HEK293 (cell line): ENCODE measurements around the gene BORCS6.
A peak's percentile ranks its signal among the peaks of the same experiment; 100 is the strongest.

ENCODE experiments used
- CTCF ChIA-PET: fragments of 350-600 bp; formaldehyde crosslinking; extraction: SDS; loops from one replicate; lab custom pipeline; 2021; ENCODE audit warnings: antibody characterized with exemption; lab: Yijun Ruan, JAX
- POLR2A ChIA-PET: fragments of 300-600 bp; formaldehyde crosslinking; extraction: SDS; loops from one replicate; lab custom pipeline; 2020; ENCODE audit warnings: antibody characterized with exemption, inconsistent platforms; lab: Yijun Ruan, JAX
- H3K27ac ChIP-seq: fragments of 200-500 bp; sonication (Bioruptor generic); 2 replicates; pipeline ENCODE4 v1.5.1; 2014; ENCODE audit warnings: low read depth, low read length, control low read depth, inconsistent platforms; ENCODE audit errors: extremely low read depth
- H3K36me3 ChIP-seq, 2 experiments: fragments of 200-500 bp in 1 of 2; sonication (Bioruptor generic) in 1 of 2; 1 replicate in 1 of 2; 2 replicates in 1 of 2; pipeline ENCODE4 v1.5.1; 2014 to 2017; ENCODE audit warnings: inconsistent platforms in 2 of 2, low read length in 2 of 2; ENCODE audit not compliant: control insufficient read depth in 2 of 2, insufficient read depth in 1 of 2
- H3K4me1 ChIP-seq: fragments of 200-500 bp; sonication (Bioruptor generic); 2 replicates; pipeline ENCODE4 v1.5.1; 2014; ENCODE audit warnings: mild to moderate bottlenecking, low read length, inconsistent platforms; ENCODE audit not compliant: control insufficient read depth, insufficient read depth
- H3K4me3 ChIP-seq: 2 replicates; pipeline ENCODE4 v1.5.1; 2011; ENCODE audit warnings: low read depth, mild to moderate bottlenecking, control low read depth, low read length, moderate library complexity
- H3K9me3 ChIP-seq: fragments of 200-500 bp; sonication (Bioruptor generic); 2 replicates; pipeline ENCODE4 v1.5.1; 2014; ENCODE audit warnings: low read depth, low read length, inconsistent platforms; ENCODE audit not compliant: control insufficient read depth, insufficient read depth
- GLIS2 ChIP-seq: fragments of 450-650 bp; formaldehyde crosslinking; IDR thresholded peaks from 2 replicates; pipeline ENCODE4 v1.5.1; 2016; ENCODE audit warnings: missing biosample characterization, missing genetic modification characterization
- MZF1 ChIP-seq: fragments of 450-650 bp; formaldehyde crosslinking; IDR thresholded peaks from 2 replicates; pipeline ENCODE4 v1.5.1; 2017; ENCODE audit warnings: missing biosample characterization, missing genetic modification characterization, borderline replicate concordance
- OVOL3 ChIP-seq: fragments of 450-650 bp; formaldehyde crosslinking; IDR thresholded peaks from 2 replicates; pipeline ENCODE4 v1.5.1; 2016; ENCODE audit warnings: missing biosample characterization, missing genetic modification characterization
- REST ChIP-seq: fragments of 450-650 bp; formaldehyde crosslinking; IDR thresholded peaks from 2 replicates; pipeline ENCODE4 v1.5.1; 2016; ENCODE audit warnings: missing biosample characterization, missing genetic modification characterization
- SCRT2 ChIP-seq: fragments of 450-650 bp; formaldehyde crosslinking; IDR thresholded peaks from 2 replicates; pipeline ENCODE4 v1.5.1; 2016; ENCODE audit warnings: missing biosample characterization, missing genetic modification characterization
- ZBTB6 ChIP-seq: fragments of 450-650 bp; formaldehyde crosslinking; IDR thresholded peaks from 2 replicates; pipeline ENCODE4 v1.5.1; 2017; ENCODE audit warnings: missing biosample characterization, missing genetic modification characterization
- ZFP3 ChIP-seq: fragments of 450-650 bp; formaldehyde crosslinking; IDR thresholded peaks from 2 replicates; pipeline ENCODE4 v1.5.1; 2016; ENCODE audit warnings: low read depth, missing biosample characterization, missing genetic modification characterization
- ZNF10 ChIP-seq: fragments of 450-650 bp; formaldehyde crosslinking; IDR thresholded peaks from 2 replicates; pipeline ENCODE4 v1.5.1; 2017; ENCODE audit warnings: missing biosample characterization, missing genetic modification characterization
- ZNF157 ChIP-seq: fragments of 450-650 bp; formaldehyde crosslinking; IDR thresholded peaks from 2 replicates; pipeline ENCODE4 v1.5.1; 2016; ENCODE audit warnings: missing biosample characterization, missing genetic modification characterization
- ZNF18 ChIP-seq: fragments of 450-650 bp; formaldehyde crosslinking; IDR thresholded peaks from 2 replicates; pipeline ENCODE4 v1.5.1; 2016; ENCODE audit warnings: missing biosample characterization, missing genetic modification characterization
- ZNF23 ChIP-seq: fragments of 450-650 bp; formaldehyde crosslinking; IDR thresholded peaks from 2 replicates; pipeline ENCODE4 v1.5.1; 2016; ENCODE audit warnings: missing biosample characterization, missing genetic modification characterization, borderline replicate concordance
- ZNF416 ChIP-seq: fragments of 450-650 bp; formaldehyde crosslinking; IDR thresholded peaks from 2 replicates; pipeline ENCODE4 v1.5.1; 2016; ENCODE audit warnings: missing biosample characterization, missing genetic modification characterization
- ZNF433 ChIP-seq: fragments of 450-650 bp; formaldehyde crosslinking; IDR thresholded peaks from 2 replicates; pipeline ENCODE4 v1.5.1; 2016; ENCODE audit warnings: missing biosample characterization, missing genetic modification characterization, low read depth
- ZNF544 ChIP-seq: fragments of 450-650 bp; formaldehyde crosslinking; IDR thresholded peaks from 2 replicates; pipeline ENCODE4 v1.5.0; 2017; ENCODE audit warnings: missing biosample characterization, missing genetic modification characterization
- ZNF623 ChIP-seq: fragments of 450-650 bp; formaldehyde crosslinking; IDR thresholded peaks from 2 replicates; pipeline ENCODE4 v1.5.1; 2016; ENCODE audit warnings: missing biosample characterization, missing genetic modification characterization
- ZNF626 ChIP-seq: fragments of 450-650 bp; sonication (Bioruptor Pico); formaldehyde crosslinking; IDR thresholded peaks from 2 replicates; pipeline ENCODE4 v1.5.1; 2018; ENCODE audit warnings: missing biosample characterization, missing genetic modification characterization, inconsistent platforms
- ZNF837 ChIP-seq: fragments of 450-650 bp; formaldehyde crosslinking; IDR thresholded peaks from 2 replicates; pipeline ENCODE4 v1.5.1; 2016; ENCODE audit warnings: missing biosample characterization, missing genetic modification characterization
- ZSCAN30 ChIP-seq: fragments of 450-650 bp; IDR thresholded peaks from 2 replicates; pipeline ENCODE4 v1.5.1; 2018; ENCODE audit warnings: missing biosample characterization, mild to moderate bottlenecking, missing genetic modification characterization, moderate library complexity

Gene BORCS6

GRCh38 chr17:8147805-8148404 lies 42.1 kb downstream of the BORCS6 start:
- CTCF ChIA-PET, result interaction anchor here (0.5 to 2.8 kb wide), 4 partner anchors 13 to 114 kb away, joined by 3 to 13 read pairs (median 4); no protein-coding TSS in a partner anchor
- no peak overlapping the region for H3K27ac ChIP-seq
- TF ChIP-seq ZFP3, result no peak
- 0 out of 2 replicates have a peak, but pooled peaks have one; percentile 24 for TF ChIP-seq ZNF623 (tag by site-specific recombination)
- TF ChIP-seq, all 188 proteins: peak for 1
- H3K36me3 ChIP-seq, result peaks cover 0 to 66% of the 10 kb centered on the region in 2 experiments; a peak in 1 of 3 replicates
- POLR2A ChIA-PET, result interaction anchor here (1.0 kb wide), 1 partner anchor 9 kb away, joined by 3 read pairs; no protein-coding TSS in a partner anchor
- H3K9me3 ChIP-seq, result no peaks in the 10 kb centered on the region
- no peak overlapping the region for H3K4me3 ChIP-seq
- peaks cover under 1% of the 10 kb centered on the region; the same call in 1 of the 2 replicates for H3K4me1 ChIP-seq

GRCh38 chr17:8147141-8147804 lies 42.7 kb downstream of the BORCS6 start:
- H3K36me3 ChIP-seq, result peaks cover 0 to 73% of the 10 kb centered on the region in 2 experiments; a peak in 1 of 3 replicates
- no peaks in the 10 kb centered on the region for H3K4me1 ChIP-seq
- no peak overlapping the region for H3K27ac ChIP-seq
- POLR2A ChIA-PET, result interaction anchor here (1.0 kb wide), 1 partner anchor 9 kb away, joined by 3 read pairs; no protein-coding TSS in a partner anchor
- H3K4me3 ChIP-seq, result no peak overlapping the region
- no peak for TF ChIP-seq MZF1
- no peak for TF ChIP-seq OVOL3 (tag by site-specific recombination)
- no peak for TF ChIP-seq ZNF544 (tag by site-specific recombination)
- TF ChIP-seq ZBTB6 (tag by site-specific recombination), result no peak
- no peak for TF ChIP-seq ZSCAN30 (tag by site-specific recombination)
- CTCF ChIA-PET, result interaction anchor here (1.1 kb wide), 1 partner anchor 53 kb away, joined by 3 read pairs; no protein-coding TSS in a partner anchor
- no peaks in the 10 kb centered on the region for H3K9me3 ChIP-seq

- TF ChIP-seq ZNF433 (tag by site-specific recombination) (no peak), ZNF18 (tag by site-specific recombination) (no peak), ZNF157 (tag by site-specific recombination) (no peak), SCRT2 (tag by site-specific recombination) (0 out of 2 replicates have a peak, but pooled peaks have one; percentile 11)
- CTCF ChIA-PET, result interaction anchor here (0.7 to 2.0 kb wide), 4 partner anchors 16 to 53 kb away, joined by 3 to 4 read pairs (median 3); no protein-coding TSS in a partner anchor
- H3K27ac ChIP-seq, result no peak overlapping the region
- H3K36me3 ChIP-seq, result peaks cover 0 to 79% of the 10 kb centered on the region in 2 experiments; a peak in 1 of 3 replicates
- H3K4me3 ChIP-seq, result no peak overlapping the region
- POLR2A ChIA-PET, result interaction anchor here (1.0 kb wide), 1 partner anchor 64 kb away, joined by 3 read pairs; no protein-coding TSS in a partner anchor
- H3K4me1 ChIP-seq, result no peaks in the 10 kb centered on the region
- no peaks in the 10 kb centered on the region for H3K9me3 ChIP-seq
Observed at GRCh38 chr17:8146381-8147140, 43.4 kb downstream of the BORCS6 start.

GRCh38 chr17:8145811-8146210 lies 44.2 kb downstream of the BORCS6 start:
- H3K36me3 ChIP-seq, result peaks cover 0 to 87% of the 10 kb centered on the region in 2 experiments; a peak in 1 of 3 replicates
- POLR2A ChIA-PET, result interaction anchor here (1.0 kb wide), 1 partner anchor 65 kb away, joined by 3 read pairs; no protein-coding TSS in a partner anchor
- TF ChIP-seq GLIS2 (tag by site-specific recombination) (no peak), ZNF416 (tag by site-specific recombination) (no peak), ZNF10 (tag by site-specific recombination) (no peak), REST (tag by site-specific recombination) (no peak), ZSCAN30 (tag by site-specific recombination) (no peak), ZNF626 (tag by site-specific recombination) (no peak), ZNF837 (tag by site-specific recombination) (no peak), ZNF23 (tag by site-specific recombination) (no peak)

More at GRCh38 chr17:8145811-8146210, 44.2 kb downstream of the BORCS6 start:
- CTCF ChIA-PET, result interaction anchor here (0.7 to 2.0 kb wide), 3 partner anchors 19 to 27 kb away, joined by 3 to 4 read pairs (median 3); no protein-coding TSS in a partner anchor
- no peak overlapping the region for H3K4me3 ChIP-seq
- no peaks in the 10 kb centered on the region for H3K4me1 ChIP-seq
- no peak overlapping the region for H3K27ac ChIP-seq
- H3K9me3 ChIP-seq, result no peaks in the 10 kb centered on the region
